Activated CD8-positive, alpha-beta T cell treated with anti-CD3 and anti-CD28 coated beads, Interleukin-2, amount 10 ng/mL, durations not matched to agents 7 days and 5 days (primary cell): ENCODE measurements around the gene TNNC2. TPM values are rescaled to one million over a fixed set of nuclear protein-coding genes. Genes with fewer than 3 reads are reported as not detected.
"Not testable (repeated sequence)": the region's sequence is repeated elsewhere in the genome, so short reads cannot be mapped to it uniquely, and the experiment has no call there.

Source experiments
- ATAC-seq: fragments of 150-1000 bp; cut with Tn5 transposase; one replicate; pipeline ENCODE4 v1.10.0; 2021; ENCODE audit warnings: moderate library complexity
- CTCF ChIA-PET: fragments of 350-600 bp; sonication (Branson Sonifier 250); formaldehyde crosslinking; loops from one replicate; lab custom pipeline; 2021; ENCODE audit warnings: antibody characterized with exemption; lab: Charles Lee
- POLR2A ChIA-PET: fragments of 350-600 bp; sonication (Branson Sonifier 250); formaldehyde crosslinking; loops from one replicate; lab custom pipeline; 2021; ENCODE audit warnings: antibody characterized with exemption; lab: Charles Lee
- DNase-seq: peaks from one replicate; pipeline ENCODE4 v3.0.0-alpha.2; 2020
- H3K27ac Mint-ChIP-seq: one replicate; pipeline ENCODE4 v1.8.0; 2021; ENCODE audit warnings: mild to moderate bottlenecking, mixed read lengths
- H3K27me3 Mint-ChIP-seq: one replicate; pipeline ENCODE4 v1.8.0; 2021; ENCODE audit warnings: low read depth, mixed read lengths
- H3K36me3 Mint-ChIP-seq: one replicate; pipeline ENCODE4 v1.8.0; 2021; ENCODE audit warnings: low read depth, mixed read lengths
- H3K4me1 Mint-ChIP-seq: one replicate; pipeline ENCODE4 v1.8.0; 2021; ENCODE audit warnings: low read depth, mixed read lengths
- H3K4me3 Mint-ChIP-seq: one replicate; pipeline ENCODE4 v1.8.0; 2021; ENCODE audit warnings: mild to moderate bottlenecking, mixed read lengths
- H3K9me3 Mint-ChIP-seq: one replicate; pipeline ENCODE4 v1.8.0; 2022; ENCODE audit warnings: mixed read lengths; ENCODE audit not compliant: insufficient read depth
- total RNA-seq, 2 experiments: library from RNA; stranded (reverse); gene quantifications; one replicate each; pipeline ENCODE4 v1.2.3, GENCODE V29; 2021

TNNC2 gene
- total RNA-seq, 2 experiments from 2014 or later, result not detected

- H3K4me1 Mint-ChIP-seq, result peaks cover 12% of the 10 kb centered on the region
- ChIA-PET CTCF (interaction anchor here (0.6 to 4.9 kb wide), 49 partner anchors 10 to 806 kb away, joined by 3 to 50 read pairs (median 5); partner anchors contain the start of genes ACOT8, SNX21, SPATA25 and UBE2C), POLR2A (interaction anchor here (1.1 to 2.2 kb wide), 3 partner anchors 14 to 136 kb away, joined by 6 to 11 read pairs (median 6); partner anchors contain the start of genes PCIF1 and UBE2C)
- H3K36me3 Mint-ChIP-seq, result peaks cover 42% of the 10 kb centered on the region
- H3K9me3 Mint-ChIP-seq, result no peaks in the 10 kb centered on the region
- H3K27ac Mint-ChIP-seq, result peak overlapping the region; percentile 77
- no peak overlapping the region for H3K4me3 Mint-ChIP-seq
- DNase-seq (peak; percentile 82), ATAC-seq (peak; percentile 94)
- no peaks in the 10 kb centered on the region for H3K27me3 Mint-ChIP-seq
These were observed 28.0 kb downstream of the TNNC2 start for GRCh38 chr20:45798935-45799642.

GRCh38 chr20:45797955-45798354 lies 29.2 kb downstream of the TNNC2 start:
- not testable (repeated sequence) for H3K27me3 Mint-ChIP-seq, H3K9me3 Mint-ChIP-seq, ATAC-seq, H3K4me3 Mint-ChIP-seq, DNase-seq, H3K27ac Mint-ChIP-seq
- Mint-ChIP-seq H3K4me1 (peaks cover 15% of the 10 kb centered on the region), H3K36me3 (peaks cover 39% of the 10 kb centered on the region)
- ChIA-PET CTCF (interaction anchor here (1.9 to 4.9 kb wide), 7 partner anchors 9 to 215 kb away, joined by 9 to 50 read pairs (median 18); partner anchors contain the start of genes UBE2C and ZNF335), POLR2A (interaction anchor here (1.1 to 2.2 kb wide), 2 partner anchors 15 to 137 kb away, joined by 6 to 11 read pairs; partner anchors contain the start of genes PCIF1 and UBE2C)

- POLR2A ChIA-PET, ATAC-seq, H3K27ac Mint-ChIP-seq, CTCF ChIA-PET, H3K9me3 Mint-ChIP-seq, H3K27me3 Mint-ChIP-seq, DNase-seq, H3K4me3 Mint-ChIP-seq: not testable (repeated sequence)
- Mint-ChIP-seq H3K4me1 (peaks cover 19% of the 10 kb centered on the region), H3K36me3 (peaks cover 43% of the 10 kb centered on the region)
These were observed 29.6 kb downstream of the TNNC2 start for GRCh38 chr20:45797510-45797909.

GRCh38 chr20:45796337-45797065 lies 30.6 kb downstream of the TNNC2 start:
- Mint-ChIP-seq H3K4me3 (no peak overlapping the region), H3K36me3 (peaks cover 36% of the 10 kb centered on the region), H3K27me3 (no peaks in the 10 kb centered on the region), H3K27ac (no peak overlapping the region), H3K9me3 (no peaks in the 10 kb centered on the region), H3K4me1 (peaks cover 22% of the 10 kb centered on the region)
- DNase-seq (no peak), ATAC-seq (no peak)
- POLR2A ChIA-PET, result interaction anchor here (0.6 kb wide), 1 partner anchor 74 kb away, joined by 4 read pairs; no protein-coding TSS in a partner anchor
- CTCF ChIA-PET, result no interaction called here

- DNase-seq (peak; percentile 35), ATAC-seq (peak; percentile 26)
- POLR2A ChIA-PET, result interaction anchor here (0.7 to 1.4 kb wide), 4 partner anchors 20 to 178 kb away, joined by 4 to 10 read pairs (median 5); partner anchors contain the start of genes CTSA, NEURL2, PCIF1 and UBE2C
- Mint-ChIP-seq H3K36me3 (peaks cover 32% of the 10 kb centered on the region), H3K4me1 (peaks cover 13% of the 10 kb centered on the region), H3K4me3 (peak overlapping the region; percentile 82), H3K9me3 (no peaks in the 10 kb centered on the region), H3K27ac (peak overlapping the region; percentile 93), H3K27me3 (no peaks in the 10 kb centered on the region)
- CTCF ChIA-PET, result interaction anchor here (0.8 to 1.1 kb wide), 2 partner anchors 9 to 22 kb away, joined by 3 to 4 read pairs; no protein-coding TSS in a partner anchor
These were observed 34.6 kb downstream of the TNNC2 start for GRCh38 chr20:45792317-45793118.

GRCh38 chr20:45788351-45788750 lies 38.8 kb downstream of the TNNC2 start:
- Mint-ChIP-seq H3K27ac (no peak overlapping the region), H3K27me3 (peaks cover 3% of the 10 kb centered on the region), H3K36me3 (peaks cover 4% of the 10 kb centered on the region), H3K4me3 (no peak overlapping the region), H3K9me3 (no peaks in the 10 kb centered on the region), H3K4me1 (peaks cover 18% of the 10 kb centered on the region)
- POLR2A ChIA-PET, result no interaction called here
- CTCF ChIA-PET, result interaction anchor here (0.6 to 2.8 kb wide), 5 partner anchors 11 to 415 kb away, joined by 3 to 18 read pairs (median 3); no protein-coding TSS in a partner anchor
- no peak for ATAC-seq
- no peak for DNase-seq

- ATAC-seq (no peak), DNase-seq (no peak)
- Mint-ChIP-seq H3K4me1 (peaks cover 32% of the 10 kb centered on the region), H3K27ac (peak overlapping the region; percentile 23), H3K27me3 (peaks cover 3% of the 10 kb centered on the region), H3K9me3 (no peaks in the 10 kb centered on the region), H3K36me3 (no peaks in the 10 kb centered on the region), H3K4me3 (no peak overlapping the region)
- ChIA-PET CTCF (interaction anchor here (1.2 to 1.9 kb wide), 5 partner anchors 8 to 338 kb away, joined by 3 to 12 read pairs (median 3); partner anchors contain the start of genes DNTTIP1 and WFDC3), POLR2A (no interaction called here)
These were observed 43.3 kb downstream of the TNNC2 start for GRCh38 chr20:45783656-45784294.

GRCh38 chr20:45782890-45783289 lies 44.2 kb downstream of the TNNC2 start:
- Mint-ChIP-seq H3K27ac (peak overlapping the region; percentile 41), H3K36me3 (no peaks in the 10 kb centered on the region), H3K9me3 (no peaks in the 10 kb centered on the region), H3K27me3 (peaks cover 6% of the 10 kb centered on the region), H3K4me3 (no peak overlapping the region), H3K4me1 (peaks cover 32% of the 10 kb centered on the region)
- ChIA-PET CTCF (interaction anchor here (1.2 to 1.9 kb wide), 4 partner anchors 9 to 338 kb away, joined by 3 to 12 read pairs (median 5); partner anchors contain the start of genes DNTTIP1 and WFDC3), POLR2A (interaction anchor here (0.6 kb wide), 1 partner anchor 24 kb away, joined by 4 read pairs; no protein-coding TSS in a partner anchor)
- DNase-seq (peak; percentile 25), ATAC-seq (peak; percentile 70)

- ATAC-seq (no peak), DNase-seq (no peak)
- H3K4me3 Mint-ChIP-seq, result no peak overlapping the region
- peaks cover 8% of the 10 kb centered on the region for H3K27me3 Mint-ChIP-seq
- H3K36me3 Mint-ChIP-seq, result no peaks in the 10 kb centered on the region
- H3K27ac Mint-ChIP-seq, result no peak overlapping the region
- H3K9me3 Mint-ChIP-seq, result no peaks in the 10 kb centered on the region
- peaks cover 32% of the 10 kb centered on the region for H3K4me1 Mint-ChIP-seq
- POLR2A ChIA-PET, result no interaction called here
- CTCF ChIA-PET, result interaction anchor here (0.9 to 2.5 kb wide), 2 partner anchors 10 to 408 kb away, joined by 3 to 24 read pairs; no protein-coding TSS in a partner anchor
These were observed 45.7 kb downstream of the TNNC2 start for GRCh38 chr20:45781391-45781931.

- DNase-seq (no peak), ATAC-seq (no peak)
- H3K27ac Mint-ChIP-seq, result no peak overlapping the region
- no peaks in the 10 kb centered on the region for H3K9me3 Mint-ChIP-seq
- H3K4me3 Mint-ChIP-seq, result no peak overlapping the region
- H3K36me3 Mint-ChIP-seq, result no peaks in the 10 kb centered on the region
- H3K4me1 Mint-ChIP-seq, result peaks cover 32% of the 10 kb centered on the region
- ChIA-PET POLR2A (no interaction called here), CTCF (interaction anchor here (0.6 to 2.5 kb wide), 4 partner anchors 9 to 407 kb away, joined by 3 to 24 read pairs (median 5); no protein-coding TSS in a partner anchor)
- peaks cover 7% of the 10 kb centered on the region for H3K27me3 Mint-ChIP-seq
These were observed 47.0 kb downstream of the TNNC2 start for GRCh38 chr20:45780159-45780558.
